HepG2 (cell line): ENCODE results near the gene ANO6. TPM values are rescaled to one million over a fixed set of nuclear protein-coding genes. Genes with fewer than 3 reads are reported as not detected.

Source experiments
- ARID2 ChIP-seq: sonication (generic); formaldehyde crosslinking; IDR thresholded peaks from 2 replicates; pipeline ENCODE4 v1.8.1; 2022; ENCODE audit warnings: mild to moderate bottlenecking, missing genetic modification reagents, borderline replicate concordance
- BORCS8-MEF2B ChIP-seq: sonication (generic); formaldehyde crosslinking; IDR thresholded peaks from 2 replicates; pipeline ENCODE4 v1.8.0; 2022; ENCODE audit warnings: mild to moderate bottlenecking, missing genetic modification reagents
- CEBPG ChIP-seq: IDR thresholded peaks from 2 replicates; pipeline ENCODE4 v1.6.1; 2016
- ETV5 ChIP-seq: IDR thresholded peaks from 2 replicates; pipeline ENCODE4 v1.6.1; 2018; ENCODE audit warnings: missing biosample characterization, missing genetic modification reagents, inconsistent platforms, borderline replicate concordance
- HDAC2 ChIP-seq: sonication (generic); formaldehyde crosslinking; IDR thresholded peaks from 2 replicates; pipeline ENCODE4 v1.4.0; 2020; ENCODE audit warnings: missing genetic modification reagents
- HNF4G ChIP-seq, 2 experiments: sonication (generic) in 1 of 2; formaldehyde crosslinking in 1 of 2; IDR thresholded peaks; 2 replicates each; pipeline versions ENCODE4 v1.4.0 to v1.6.1; 2011 to 2020; ENCODE audit warnings: borderline replicate concordance in 2 of 2, low read depth in 2 of 2, mild to moderate bottlenecking in 2 of 2, low read length in 1 of 2, missing genetic modification reagents in 1 of 2, moderate library complexity in 1 of 2
- KDM5B ChIP-seq: sonication (generic); formaldehyde crosslinking; IDR thresholded peaks from 2 replicates; pipeline ENCODE4 v1.4.0; 2020; ENCODE audit warnings: missing genetic modification reagents, mild to moderate bottlenecking, borderline replicate concordance
- PRMT3 ChIP-seq: sonication (generic); formaldehyde crosslinking; IDR thresholded peaks from 2 replicates; pipeline ENCODE4 v1.8.1; 2022; ENCODE audit warnings: low read depth, mild to moderate bottlenecking, moderate library complexity, missing genetic modification reagents, borderline replicate concordance
- RBFOX2 ChIP-seq: fragments of 200-400 bp; formaldehyde crosslinking; IDR thresholded peaks from 2 replicates; pipeline ENCODE4 v1.6.1; 2017; ENCODE audit warnings: low read depth, mild to moderate bottlenecking, low read length
- YEATS4 ChIP-seq: sonication (generic); formaldehyde crosslinking; IDR thresholded peaks from 2 replicates; pipeline ENCODE4 v1.4.0; 2020; ENCODE audit warnings: missing genetic modification reagents, borderline replicate concordance
- ZEB1 ChIP-seq: IDR thresholded peaks from 2 replicates; pipeline ENCODE4 v1.6.1; 2012; ENCODE audit warnings: mild to moderate bottlenecking, low read depth, inconsistent platforms; ENCODE audit not compliant: insufficient replicate concordance
- ZNF564 ChIP-seq: sonication (generic); formaldehyde crosslinking; IDR thresholded peaks from 2 replicates; pipeline ENCODE4 v1.8.1; 2023; ENCODE audit warnings: mild to moderate bottlenecking, missing genetic modification reagents
- ZNF615 ChIP-seq: sonication (generic); formaldehyde crosslinking; IDR thresholded peaks from 2 replicates; pipeline ENCODE4 v1.5.0; 2020; ENCODE audit warnings: mild to moderate bottlenecking, missing genetic modification reagents, borderline replicate concordance
- ZNF670 ChIP-seq: sonication (generic); formaldehyde crosslinking; IDR thresholded peaks from 2 replicates; pipeline ENCODE4 v1.8.0; 2022; ENCODE audit warnings: mild to moderate bottlenecking, missing genetic modification reagents, borderline replicate concordance
- polyA plus RNA-seq, 8 experiments: library from polyadenylated mRNA; depleted of rRNA in 3 of 8; stranded (reverse) in 7 of 8; unstranded in 1 of 8; fragments of >200 nt; fragmentation: Illumina TruSeq in 4 of 8; extraction: Trizol in 4 of 8; gene quantifications; 2 replicates each; pipeline versions ENCODE4 v1.2.1 to v1.2.3, GENCODE V29; 2011 to 2016; ENCODE audit warnings: low read depth in 4 of 8, missing spikeins in 1 of 8, mixed read lengths in 1 of 8; ENCODE audit not compliant: insufficient read depth in 1 of 8
- total RNA-seq, 5 experiments: library from RNA; depleted of rRNA; stranded (reverse); fragments of >200 nt; fragmentation: Illumina TruSeq; extraction: Trizol; gene quantifications; 2 replicates each; pipeline ENCODE4 v1.2.3, GENCODE V29; 2016; ENCODE audit warnings: low read depth in 1 of 5
- TF ChIP-seq, protein P1 (sequence below): sonication (generic); formaldehyde crosslinking; IDR thresholded peaks from 2 replicates; pipeline ENCODE4 v1.4.0; 2020; ENCODE audit warnings: low read depth, missing genetic modification reagents
- TF ChIP-seq, protein P2 (sequence below): sonication (generic); formaldehyde crosslinking; IDR thresholded peaks from 2 replicates; pipeline ENCODE4 v1.5.0; 2020; ENCODE audit warnings: mild to moderate bottlenecking, missing genetic modification reagents, borderline replicate concordance
- TF ChIP-seq, protein P3 (sequence below): sonication (generic); formaldehyde crosslinking; IDR thresholded peaks from 2 replicates; pipeline ENCODE4 v1.5.0; 2020; ENCODE audit warnings: mild to moderate bottlenecking, missing genetic modification reagents, borderline replicate concordance

Gene ANO6
- total and polyA plus RNA-seq, 2 of the 13 experiments (the other 11 are each of a cell fraction or from before 2014, with no cell fraction given): 37.8 to 57.1 TPM

DNA sequence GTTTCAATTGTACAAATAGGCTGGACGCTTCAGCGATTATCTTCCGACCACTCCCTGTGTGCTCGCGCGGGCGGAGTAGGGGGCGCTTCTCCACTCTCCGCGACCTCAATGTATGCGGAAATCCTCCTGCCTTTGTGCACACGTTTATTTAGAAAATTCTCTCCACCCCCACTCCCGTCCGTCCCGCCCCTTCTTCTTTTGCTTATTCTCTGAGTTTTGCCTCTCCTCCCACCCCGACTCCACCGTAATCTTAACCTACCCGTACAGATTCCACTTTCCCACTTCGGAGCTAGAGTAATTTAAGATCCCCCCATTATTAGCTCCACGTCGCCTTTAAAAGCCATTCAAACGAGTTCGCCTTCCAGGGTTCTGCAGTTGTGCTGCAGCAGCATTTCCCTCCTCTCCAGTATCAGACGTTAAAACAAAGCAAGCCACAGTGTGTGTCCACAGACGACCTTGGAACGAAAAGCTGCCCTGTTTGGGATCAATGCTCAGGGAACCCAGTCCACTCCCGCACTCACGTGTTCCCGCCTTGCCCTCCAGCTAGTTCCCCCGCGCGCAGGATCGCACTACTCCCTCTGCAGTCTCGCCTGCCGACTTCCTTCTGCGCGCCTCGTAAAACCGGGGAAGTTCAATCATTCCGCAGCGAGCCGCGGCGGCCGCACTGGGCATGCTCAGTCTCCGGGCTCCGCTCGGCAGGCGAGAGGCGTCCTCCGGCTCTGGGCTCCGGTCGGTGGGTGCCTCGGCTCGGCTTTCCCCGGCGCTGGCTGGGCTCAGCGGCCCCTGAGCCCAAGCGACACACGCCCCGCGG lies at the start of gene ANO6 (continued):
- TF ChIP-seq, protein P1, sequence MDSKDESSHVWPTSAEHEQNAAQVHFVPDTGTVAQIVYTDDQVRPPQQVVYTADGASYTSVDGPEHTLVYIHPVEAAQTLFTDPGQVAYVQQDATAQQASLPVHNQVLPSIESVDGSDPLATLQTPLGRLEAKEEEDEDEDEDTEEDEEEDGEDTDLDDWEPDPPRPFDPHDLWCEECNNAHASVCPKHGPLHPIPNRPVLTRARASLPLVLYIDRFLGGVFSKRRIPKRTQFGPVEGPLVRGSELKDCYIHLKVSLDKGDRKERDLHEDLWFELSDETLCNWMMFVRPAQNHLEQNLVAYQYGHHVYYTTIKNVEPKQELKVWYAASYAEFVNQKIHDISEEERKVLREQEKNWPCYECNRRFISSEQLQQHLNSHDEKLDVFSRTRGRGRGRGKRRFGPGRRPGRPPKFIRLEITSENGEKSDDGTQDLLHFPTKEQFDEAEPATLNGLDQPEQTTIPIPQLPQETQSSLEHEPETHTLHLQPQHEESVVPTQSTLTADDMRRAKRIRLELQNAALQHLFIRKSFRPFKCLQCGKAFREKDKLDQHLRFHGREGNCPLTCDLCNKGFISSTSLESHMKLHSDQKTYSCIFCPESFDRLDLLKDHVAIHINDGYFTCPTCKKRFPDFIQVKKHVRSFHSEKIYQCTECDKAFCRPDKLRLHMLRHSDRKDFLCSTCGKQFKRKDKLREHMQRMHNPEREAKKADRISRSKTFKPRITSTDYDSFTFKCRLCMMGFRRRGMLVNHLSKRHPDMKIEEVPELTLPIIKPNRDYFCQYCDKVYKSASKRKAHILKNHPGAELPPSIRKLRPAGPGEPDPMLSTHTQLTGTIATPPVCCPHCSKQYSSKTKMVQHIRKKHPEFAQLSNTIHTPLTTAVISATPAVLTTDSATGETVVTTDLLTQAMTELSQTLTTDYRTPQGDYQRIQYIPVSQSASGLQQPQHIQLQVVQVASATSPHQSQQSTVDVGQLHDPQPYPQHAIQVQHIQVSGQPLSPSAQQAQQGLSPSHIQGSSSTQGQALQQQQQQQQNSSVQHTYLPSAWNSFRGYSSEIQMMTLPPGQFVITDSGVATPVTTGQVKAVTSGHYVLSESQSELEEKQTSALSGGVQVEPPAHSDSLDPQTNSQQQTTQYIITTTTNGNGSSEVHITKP: 0 out of 2 replicates have a peak, but pooled peaks have one; percentile 39
- TF ChIP-seq PRMT3 (peak; percentile 85; the same call in 1 of the 2 replicates), BORCS8-MEF2B (CRISPR knock-in tag) (0 out of 2 replicates have a peak, but pooled peaks have one; percentile 23), ETV5 (CRISPR knock-in tag) (peak; percentile 31; the same call in 1 of the 2 replicates), CEBPG (CRISPR knock-in tag) (peak; percentile 11; the same call in 1 of the 2 replicates), KDM5B (CRISPR knock-in tag) (peak; percentile 81; the same call in 1 of the 2 replicates), ZEB1 (peak; percentile 70), ZNF564 (peak; percentile 36; the same call in 1 of the 2 replicates), RBFOX2 (peak; percentile 85), YEATS4 (peak; percentile 50), ZNF615 (CRISPR knock-in tag) (peak; percentile 89; the same call in 1 of the 2 replicates), HDAC2 (peak; percentile 74), HNF4G (IDR thresholded peaks at IDR 0.05; ENCODE audit: borderline replicate concordance, low read depth, low read length) (peak; percentile 10; the same call in 1 of the 2 replicates), HNF4G (CRISPR knock-in tag; IDR thresholded peaks at IDR 0.05; ENCODE audit: borderline replicate concordance, low read depth) (no peak), ARID2 (CRISPR knock-in tag) (peak; percentile 78; the same call in 1 of the 2 replicates), ZNF670 (CRISPR knock-in tag) (peak; percentile 76; the same call in 1 of the 2 replicates)
- TF ChIP-seq, protein P2, sequence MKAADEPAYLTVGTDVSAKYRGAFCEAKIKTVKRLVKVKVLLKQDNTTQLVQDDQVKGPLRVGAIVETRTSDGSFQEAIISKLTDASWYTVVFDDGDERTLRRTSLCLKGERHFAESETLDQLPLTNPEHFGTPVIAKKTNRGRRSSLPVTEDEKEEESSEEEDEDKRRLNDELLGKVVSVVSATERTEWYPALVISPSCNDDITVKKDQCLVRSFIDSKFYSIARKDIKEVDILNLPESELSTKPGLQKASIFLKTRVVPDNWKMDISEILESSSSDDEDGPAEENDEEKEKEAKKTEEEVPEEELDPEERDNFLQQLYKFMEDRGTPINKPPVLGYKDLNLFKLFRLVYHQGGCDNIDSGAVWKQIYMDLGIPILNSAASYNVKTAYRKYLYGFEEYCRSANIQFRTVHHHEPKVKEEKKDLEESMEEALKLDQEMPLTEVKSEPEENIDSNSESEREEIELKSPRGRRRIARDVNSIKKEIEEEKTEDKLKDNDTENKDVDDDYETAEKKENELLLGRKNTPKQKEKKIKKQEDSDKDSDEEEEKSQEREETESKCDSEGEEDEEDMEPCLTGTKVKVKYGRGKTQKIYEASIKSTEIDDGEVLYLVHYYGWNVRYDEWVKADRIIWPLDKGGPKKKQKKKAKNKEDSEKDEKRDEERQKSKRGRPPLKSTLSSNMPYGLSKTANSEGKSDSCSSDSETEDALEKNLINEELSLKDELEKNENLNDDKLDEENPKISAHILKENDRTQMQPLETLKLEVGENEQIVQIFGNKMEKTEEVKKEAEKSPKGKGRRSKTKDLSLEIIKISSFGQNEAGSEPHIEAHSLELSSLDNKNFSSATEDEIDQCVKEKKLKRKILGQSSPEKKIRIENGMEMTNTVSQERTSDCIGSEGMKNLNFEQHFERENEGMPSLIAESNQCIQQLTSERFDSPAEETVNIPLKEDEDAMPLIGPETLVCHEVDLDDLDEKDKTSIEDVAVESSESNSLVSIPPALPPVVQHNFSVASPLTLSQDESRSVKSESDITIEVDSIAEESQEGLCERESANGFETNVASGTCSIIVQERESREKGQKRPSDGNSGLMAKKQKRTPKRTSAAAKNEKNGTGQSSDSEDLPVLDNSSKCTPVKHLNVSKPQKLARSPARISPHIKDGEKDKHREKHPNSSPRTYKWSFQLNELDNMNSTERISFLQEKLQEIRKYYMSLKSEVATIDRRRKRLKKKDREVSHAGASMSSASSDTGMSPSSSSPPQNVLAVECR (CRISPR knock-in tag): peak; percentile 67
- TF ChIP-seq, protein P3, sequence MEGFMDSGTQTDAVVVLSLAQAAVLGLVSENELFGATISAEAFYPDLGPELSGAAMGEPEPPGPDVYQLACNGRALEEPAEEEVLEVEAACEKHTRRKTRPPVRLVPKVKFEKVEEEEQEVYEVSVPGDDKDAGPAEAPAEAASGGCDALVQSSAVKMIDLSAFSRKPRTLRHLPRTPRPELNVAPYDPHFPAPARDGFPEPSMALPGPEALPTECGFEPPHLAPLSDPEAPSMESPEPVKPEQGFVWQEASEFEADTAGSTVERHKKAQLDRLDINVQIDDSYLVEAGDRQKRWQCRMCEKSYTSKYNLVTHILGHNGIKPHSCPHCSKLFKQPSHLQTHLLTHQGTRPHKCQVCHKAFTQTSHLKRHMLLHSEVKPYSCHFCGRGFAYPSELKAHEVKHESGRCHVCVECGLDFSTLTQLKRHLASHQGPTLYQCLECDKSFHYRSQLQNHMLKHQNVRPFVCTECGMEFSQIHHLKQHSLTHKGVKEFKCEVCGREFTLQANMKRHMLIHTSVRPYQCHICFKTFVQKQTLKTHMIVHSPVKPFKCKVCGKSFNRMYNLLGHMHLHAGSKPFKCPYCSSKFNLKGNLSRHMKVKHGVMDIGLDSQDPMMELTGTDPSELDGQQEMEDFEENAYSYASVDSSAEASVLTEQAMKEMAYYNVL: peak; percentile 90; the same call in 1 of the 2 replicates
